Measurements from ENCODE around the gene SLC6A15.

The SLC6A15 gene

GRCh38 chr12:84877340-84877739 is 35.3 kb downstream of the SLC6A15 start:
- H3K27ac ChIP-seq (replicated peaks): no peak overlapping the region
- TF ChIP-seq POLR2AphosphoS5 (IDR thresholded peaks at IDR 0.05; ENCODE audit: low read depth): no peak
- TF ChIP-seq SPI1 (IDR thresholded peaks at IDR 0.05; ENCODE audit: borderline replicate concordance, low read depth): no peak
- TF ChIP-seq, protein P1, sequence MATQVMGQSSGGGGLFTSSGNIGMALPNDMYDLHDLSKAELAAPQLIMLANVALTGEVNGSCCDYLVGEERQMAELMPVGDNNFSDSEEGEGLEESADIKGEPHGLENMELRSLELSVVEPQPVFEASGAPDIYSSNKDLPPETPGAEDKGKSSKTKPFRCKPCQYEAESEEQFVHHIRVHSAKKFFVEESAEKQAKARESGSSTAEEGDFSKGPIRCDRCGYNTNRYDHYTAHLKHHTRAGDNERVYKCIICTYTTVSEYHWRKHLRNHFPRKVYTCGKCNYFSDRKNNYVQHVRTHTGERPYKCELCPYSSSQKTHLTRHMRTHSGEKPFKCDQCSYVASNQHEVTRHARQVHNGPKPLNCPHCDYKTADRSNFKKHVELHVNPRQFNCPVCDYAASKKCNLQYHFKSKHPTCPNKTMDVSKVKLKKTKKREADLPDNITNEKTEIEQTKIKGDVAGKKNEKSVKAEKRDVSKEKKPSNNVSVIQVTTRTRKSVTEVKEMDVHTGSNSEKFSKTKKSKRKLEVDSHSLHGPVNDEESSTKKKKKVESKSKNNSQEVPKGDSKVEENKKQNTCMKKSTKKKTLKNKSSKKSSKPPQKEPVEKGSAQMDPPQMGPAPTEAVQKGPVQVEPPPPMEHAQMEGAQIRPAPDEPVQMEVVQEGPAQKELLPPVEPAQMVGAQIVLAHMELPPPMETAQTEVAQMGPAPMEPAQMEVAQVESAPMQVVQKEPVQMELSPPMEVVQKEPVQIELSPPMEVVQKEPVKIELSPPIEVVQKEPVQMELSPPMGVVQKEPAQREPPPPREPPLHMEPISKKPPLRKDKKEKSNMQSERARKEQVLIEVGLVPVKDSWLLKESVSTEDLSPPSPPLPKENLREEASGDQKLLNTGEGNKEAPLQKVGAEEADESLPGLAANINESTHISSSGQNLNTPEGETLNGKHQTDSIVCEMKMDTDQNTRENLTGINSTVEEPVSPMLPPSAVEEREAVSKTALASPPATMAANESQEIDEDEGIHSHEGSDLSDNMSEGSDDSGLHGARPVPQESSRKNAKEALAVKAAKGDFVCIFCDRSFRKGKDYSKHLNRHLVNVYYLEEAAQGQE (IDR thresholded peaks at IDR 0.05; ENCODE audit: insufficient replicate concordance, low read depth): no peak
- TF ChIP-seq GABPA (IDR thresholded peaks at IDR 0.05; ENCODE audit: low read depth): no peak
- no peak for TF ChIP-seq CTCF (IDR thresholded peaks at IDR 0.05; ENCODE audit: insufficient read depth, low read length)
- no peak for DNase-seq (ENCODE audit: low read depth in 1 of 2, low spot score in 1 of 2)
- no peak overlapping the region for H3K4me3 ChIP-seq (replicated peaks; ENCODE audit: insufficient read depth, low read length)
- no peaks in the 10 kb centered on the region for H3K27me3 ChIP-seq (ENCODE audit: insufficient read depth, poor library complexity, severe bottlenecking)

- no peak for DNase-seq (ENCODE audit: low read depth in 1 of 2, low spot score in 1 of 2)
- no peak overlapping the region for H3K4me3 ChIP-seq (replicated peaks; ENCODE audit: insufficient read depth, low read length)
- no peaks in the 10 kb centered on the region for H3K27me3 ChIP-seq (ENCODE audit: insufficient read depth, poor library complexity, severe bottlenecking)
- no peak for TF ChIP-seq GABPA (IDR thresholded peaks at IDR 0.05; ENCODE audit: low read depth)
- no peak for TF ChIP-seq CTCF (IDR thresholded peaks at IDR 0.05; ENCODE audit: insufficient read depth, low read length)
- TF ChIP-seq, protein P1 (IDR thresholded peaks at IDR 0.05; ENCODE audit: insufficient replicate concordance, low read depth): no peak
- TF ChIP-seq SPI1 (IDR thresholded peaks at IDR 0.05; ENCODE audit: borderline replicate concordance, low read depth): no peak
- TF ChIP-seq POLR2AphosphoS5 (IDR thresholded peaks at IDR 0.05; ENCODE audit: low read depth): no peak
- H3K27ac ChIP-seq (replicated peaks): no peak overlapping the region
Measured at GRCh38 chr12:84875241-84875640, 37.4 kb downstream of the SLC6A15 start.

DNA sequence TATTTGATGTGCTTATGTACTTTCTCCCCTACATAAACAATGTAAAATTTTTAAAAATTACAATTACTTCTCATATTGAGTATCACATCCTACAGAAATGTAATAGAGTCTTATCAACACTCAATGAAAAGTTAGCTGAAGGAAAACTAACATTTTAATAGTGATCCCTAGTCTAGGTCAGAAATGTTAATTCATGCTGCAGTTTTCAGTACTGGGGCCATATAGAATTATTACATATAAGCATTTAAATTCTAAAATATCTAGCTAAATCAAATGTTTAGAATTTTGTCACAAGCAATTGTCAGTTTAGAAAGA is 37.8 kb downstream of the SLC6A15 start:
- no peaks in the 10 kb centered on the region for H3K27me3 ChIP-seq (ENCODE audit: insufficient read depth, poor library complexity, severe bottlenecking)
- DNase-seq (ENCODE audit: low read depth in 1 of 2, low spot score in 1 of 2): no peak
- H3K27ac ChIP-seq (replicated peaks): no peak overlapping the region
- no peak overlapping the region for H3K4me3 ChIP-seq (replicated peaks; ENCODE audit: insufficient read depth, low read length)
- TF ChIP-seq, protein P1 (IDR thresholded peaks at IDR 0.05; ENCODE audit: insufficient replicate concordance, low read depth): no peak
- TF ChIP-seq POLR2AphosphoS5 (IDR thresholded peaks at IDR 0.05; ENCODE audit: low read depth) (no peak), CTCF (IDR thresholded peaks at IDR 0.05; ENCODE audit: insufficient read depth, low read length) (no peak), SPI1 (IDR thresholded peaks at IDR 0.05; ENCODE audit: borderline replicate concordance, low read depth) (no peak), GABPA (IDR thresholded peaks at IDR 0.05; ENCODE audit: low read depth) (no peak)
